HPDE6-E6E7 (cell line): ENCODE results near the gene PCDHA8.
"Not testable (repeated sequence)": the region's sequence is repeated elsewhere in the genome, so short reads cannot be mapped to it uniquely, and the experiment has no call there.

Experiments
- DNase-seq: peaks from one replicate; pipeline ENCODE4 v3.0.0; 2011; ENCODE audit warnings: missing footprints; ENCODE audit errors: extremely low spot score

Gene PCDHA8

DNA sequence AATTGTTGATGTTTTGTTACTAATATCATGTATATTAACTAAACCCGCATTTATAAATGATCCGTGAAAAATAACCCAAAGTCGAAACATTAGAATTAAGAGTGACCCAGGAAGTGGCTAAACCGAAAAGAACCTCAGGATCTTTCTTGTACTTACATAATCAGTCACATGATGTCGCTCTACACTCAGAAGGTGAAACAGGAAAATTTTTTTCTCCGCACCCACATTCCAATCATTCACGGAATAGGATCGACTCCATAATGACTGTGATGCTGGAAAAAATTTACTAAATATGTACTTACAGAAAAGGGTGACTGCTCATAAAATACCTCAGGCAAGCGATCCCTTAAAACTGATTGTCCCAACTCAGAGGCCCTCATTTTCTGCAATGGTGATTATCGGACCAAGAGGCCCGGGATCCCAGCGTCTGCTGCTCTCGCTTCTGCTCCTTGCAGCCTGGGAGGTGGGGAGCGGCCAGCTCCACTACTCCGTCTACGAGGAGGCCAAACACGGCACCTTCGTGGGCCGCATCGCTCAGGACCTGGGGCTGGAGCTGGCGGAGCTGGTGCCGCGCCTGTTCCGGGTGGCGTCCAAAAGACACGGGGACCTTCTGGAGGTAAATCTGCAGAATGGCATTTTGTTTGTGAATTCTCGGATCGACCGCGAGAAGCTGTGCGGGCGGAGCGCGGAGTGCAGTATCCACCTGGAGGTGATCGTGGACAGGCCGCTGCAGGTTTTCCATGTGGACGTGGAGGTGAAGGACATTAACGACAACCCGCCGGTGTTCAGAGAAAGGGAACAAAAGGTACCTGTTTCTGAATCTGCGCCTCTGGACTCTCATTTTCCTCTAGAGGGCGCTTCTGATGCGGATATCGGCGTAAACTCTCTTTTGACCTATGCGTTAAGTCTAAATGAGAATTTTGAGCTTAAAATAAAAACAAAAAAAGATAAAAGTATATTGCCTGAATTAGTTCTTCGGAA lies 34.4 kb downstream of the PCDHA8 start, which contains the start of gene PCDHA12:
Gene PCDHA12, plus strand, starts transcription at position 224 of the 981 bp plus-strand sequence. Its CDS starts 165 bp downstream, at position 389.
- peak; percentile 43 for DNase-seq

DNA sequence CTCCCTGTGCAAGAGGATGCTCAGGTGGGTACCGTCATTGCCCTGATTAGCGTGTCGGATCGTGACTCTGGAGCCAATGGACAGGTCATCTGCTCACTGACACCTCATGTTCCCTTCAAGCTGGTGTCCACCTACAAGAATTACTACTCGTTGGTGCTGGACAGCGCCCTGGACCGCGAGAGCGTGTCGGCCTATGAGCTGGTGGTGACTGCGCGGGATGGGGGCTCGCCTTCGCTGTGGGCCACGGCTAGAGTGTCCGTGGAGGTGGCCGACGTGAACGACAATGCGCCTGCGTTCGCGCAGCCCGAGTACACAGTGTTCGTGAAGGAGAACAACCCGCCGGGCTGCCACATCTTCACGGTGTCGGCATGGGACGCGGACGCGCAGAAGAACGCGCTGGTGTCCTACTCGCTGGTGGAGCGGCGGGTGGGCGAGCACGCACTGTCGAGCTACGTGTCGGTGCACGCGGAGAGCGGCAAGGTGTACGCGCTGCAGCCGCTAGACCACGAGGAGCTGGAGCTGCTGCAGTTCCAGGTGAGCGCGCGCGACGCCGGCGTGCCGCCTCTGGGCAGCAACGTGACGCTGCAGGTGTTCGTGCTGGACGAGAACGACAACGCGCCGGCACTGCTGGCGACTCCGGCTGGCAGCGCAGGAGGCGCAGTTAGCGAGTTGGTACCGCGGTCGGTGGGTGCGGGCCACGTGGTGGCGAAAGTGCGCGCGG lies 35.7 kb downstream of the PCDHA8 start:
- DNase-seq: not testable (repeated sequence)

DNA sequence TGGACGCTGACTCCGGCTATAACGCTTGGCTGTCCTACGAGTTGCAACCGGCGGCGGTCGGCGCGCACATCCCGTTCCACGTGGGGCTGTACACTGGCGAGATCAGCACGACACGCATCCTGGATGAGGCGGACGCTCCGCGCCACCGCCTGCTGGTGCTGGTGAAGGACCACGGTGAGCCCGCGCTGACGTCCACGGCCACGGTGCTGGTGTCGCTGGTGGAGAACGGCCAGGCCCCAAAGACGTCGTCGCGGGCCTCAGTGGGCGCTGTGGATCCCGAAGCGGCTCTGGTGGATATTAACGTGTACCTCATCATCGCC lies 36.2 kb downstream of the PCDHA8 start:
- no peak for DNase-seq

DNA sequence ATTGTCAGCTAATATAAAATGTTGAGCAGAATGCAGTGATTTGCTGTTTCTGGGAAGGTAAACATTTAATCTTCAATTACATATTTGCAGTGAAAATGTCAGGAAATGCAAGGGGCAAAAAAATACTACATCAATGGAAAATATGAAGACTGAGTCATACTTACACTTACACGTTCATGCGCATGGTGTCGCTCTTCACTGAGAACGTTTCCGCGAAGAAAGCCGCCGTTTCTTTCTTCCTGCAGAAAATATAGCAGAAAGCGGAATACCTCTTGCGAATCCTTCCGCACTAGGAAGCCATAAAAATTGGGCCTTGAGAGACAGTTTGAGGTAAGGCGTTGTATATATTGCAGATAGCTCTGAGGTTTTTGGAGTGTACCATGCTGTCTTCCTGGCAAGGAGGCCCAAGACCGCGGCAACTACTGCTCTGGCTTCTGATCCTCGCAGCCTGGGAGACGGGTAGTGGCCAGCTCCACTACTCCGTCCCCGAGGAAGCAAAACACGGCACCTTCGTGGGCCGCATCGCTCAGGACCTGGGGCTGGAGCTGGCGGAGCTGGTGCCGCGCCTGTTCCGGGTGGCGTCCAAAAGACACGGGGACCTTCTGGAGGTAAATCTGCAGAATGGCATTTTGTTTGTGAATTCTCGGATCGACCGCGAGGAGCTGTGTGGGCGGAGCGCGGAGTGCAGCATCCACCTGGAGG lies 41.1 kb downstream of the PCDHA8 start, which contains the start of gene PCDHA13:
Gene PCDHA13, plus strand, starts transcription at position 236 of the 702 bp plus-strand sequence. Its CDS starts 145 bp downstream, at position 381.
- peak; percentile 12 for DNase-seq

DNA sequence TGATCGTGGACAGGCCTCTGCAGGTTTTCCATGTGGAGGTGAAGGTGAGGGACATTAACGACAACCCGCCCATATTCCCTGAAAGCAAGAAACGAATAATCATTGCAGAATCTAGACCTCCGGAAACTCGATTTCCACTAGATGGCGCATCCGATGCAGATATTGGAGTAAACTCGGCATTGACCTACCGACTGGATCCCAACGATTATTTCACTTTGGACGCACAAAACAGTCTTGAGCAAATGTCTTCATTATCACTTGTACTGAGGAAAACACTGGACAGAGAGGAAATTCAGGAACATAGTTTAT lies 41.6 kb downstream of the PCDHA8 start:
- DNase-seq: no peak

DNA sequence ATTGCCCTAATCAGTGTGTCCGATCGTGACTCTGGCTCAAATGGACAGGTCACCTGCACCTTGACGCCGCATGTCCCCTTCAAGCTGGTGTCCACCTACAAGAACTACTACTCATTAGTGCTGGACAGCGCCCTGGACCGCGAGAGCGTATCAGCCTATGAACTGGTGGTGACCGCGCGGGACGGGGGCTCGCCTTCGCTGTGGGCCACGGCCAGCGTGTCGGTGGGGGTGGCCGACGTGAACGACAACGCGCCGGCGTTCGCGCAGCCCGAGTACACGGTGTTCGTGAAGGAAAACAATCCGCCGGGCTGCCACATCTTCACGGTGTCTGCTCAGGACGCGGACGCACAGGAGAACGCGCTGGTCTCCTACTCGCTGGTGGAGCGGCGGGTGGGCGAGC lies 42.4 kb downstream of the PCDHA8 start:
- DNase-seq: no peak

DNA sequence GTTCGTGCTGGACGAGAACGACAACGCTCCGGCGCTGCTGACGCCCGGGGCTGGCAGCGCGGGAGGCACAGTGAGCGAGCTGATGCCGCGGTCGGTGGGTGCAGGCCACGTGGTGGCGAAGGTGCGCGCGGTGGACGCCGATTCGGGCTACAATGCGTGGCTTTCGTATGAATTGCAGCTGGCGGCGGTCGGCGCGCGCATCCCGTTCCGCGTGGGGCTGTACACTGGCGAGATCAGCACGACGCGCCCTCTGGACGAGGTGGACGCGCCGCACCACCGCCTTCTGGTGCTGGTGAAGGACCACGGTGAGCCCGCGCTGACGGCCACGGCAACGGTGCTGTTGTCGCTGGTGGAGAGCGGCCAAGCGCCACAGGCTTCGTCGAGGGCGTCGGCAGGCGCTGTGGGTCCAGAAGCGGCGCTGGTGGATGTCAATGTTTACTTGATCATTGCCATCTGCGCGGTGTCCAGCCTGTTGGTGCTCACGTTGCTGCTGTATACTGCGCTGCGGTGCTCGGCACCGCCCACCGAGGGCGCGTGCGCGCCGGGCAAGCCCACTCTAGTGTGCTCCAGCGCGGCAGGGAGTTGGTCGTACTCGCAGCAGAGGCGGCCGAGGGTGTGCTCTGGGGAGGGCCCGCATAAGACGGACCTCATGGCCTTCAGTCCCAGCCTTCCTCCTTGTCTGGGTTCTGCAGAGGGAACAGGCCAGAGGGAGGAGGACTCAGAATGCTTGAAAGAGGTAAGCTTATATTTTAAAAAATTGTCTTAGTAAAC lies 43.1 kb downstream of the PCDHA8 start:
- no peak for DNase-seq
